NK-92 treated with Interleukin-12 subunit alpha and Interleukin-12 subunit beta, amount 100 ng/mL, for 24 hours (cell line): ENCODE measurements around the gene FFAR3.

Experiments used
- DNase-seq: peaks from one replicate; lab custom pipeline; 2025; lab: John Stamatoyannopoulos, UW

FFAR3 gene

DNA sequence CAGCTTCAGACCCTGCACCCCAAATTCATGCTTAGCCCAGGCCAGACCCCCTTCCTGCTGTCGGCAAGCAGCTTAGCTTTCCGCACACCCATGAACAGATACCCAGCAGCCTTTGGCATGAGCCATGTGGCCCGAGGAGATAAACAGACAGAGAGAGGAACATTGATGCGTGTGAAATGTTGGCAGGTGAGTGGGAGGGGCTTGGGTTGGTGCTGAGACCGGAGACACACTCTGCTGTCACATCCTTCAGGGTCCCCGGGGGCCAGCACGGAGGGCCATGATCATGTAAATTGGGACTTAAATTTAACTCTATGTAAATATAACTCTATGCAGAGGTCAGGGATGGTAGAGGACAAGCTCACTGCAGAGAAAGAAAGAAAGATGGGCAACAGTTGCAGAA lies 27.8 kb upstream of the FFAR3 start:
- DNase-seq, result no peak

DNA sequence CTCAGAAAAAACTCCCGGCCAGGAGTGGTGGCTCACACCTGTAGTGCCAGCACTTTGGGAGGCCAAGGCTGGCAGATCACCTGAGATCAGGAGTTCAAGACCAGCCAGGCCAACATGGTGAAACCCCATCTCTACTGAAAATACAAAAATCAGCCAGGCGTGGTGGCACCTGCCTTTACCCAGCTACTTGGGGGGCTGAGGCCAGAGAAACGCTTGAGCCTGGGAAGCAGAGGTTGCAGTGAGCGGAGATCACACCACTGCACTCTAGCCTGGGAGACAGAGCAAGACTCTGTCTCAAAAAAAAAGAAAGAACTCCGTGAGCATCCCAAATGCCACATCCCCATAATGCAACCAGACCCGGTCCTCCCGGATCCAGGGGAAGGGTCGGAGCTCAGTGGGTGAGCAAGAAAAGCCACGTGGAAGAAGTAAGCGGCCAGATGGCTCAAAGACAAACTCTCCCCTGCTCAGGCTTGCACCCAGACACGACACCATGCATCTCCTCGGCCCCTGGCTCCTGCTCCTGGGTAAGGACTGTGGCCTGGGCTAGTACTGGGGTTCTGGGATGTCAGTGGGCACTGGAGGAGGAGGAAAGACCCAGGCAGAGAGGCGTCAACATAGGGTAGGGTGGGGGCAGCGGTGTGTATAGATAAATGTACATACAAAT lies 26.6 kb upstream of the FFAR3 start:
- no peak for DNase-seq

DNA sequence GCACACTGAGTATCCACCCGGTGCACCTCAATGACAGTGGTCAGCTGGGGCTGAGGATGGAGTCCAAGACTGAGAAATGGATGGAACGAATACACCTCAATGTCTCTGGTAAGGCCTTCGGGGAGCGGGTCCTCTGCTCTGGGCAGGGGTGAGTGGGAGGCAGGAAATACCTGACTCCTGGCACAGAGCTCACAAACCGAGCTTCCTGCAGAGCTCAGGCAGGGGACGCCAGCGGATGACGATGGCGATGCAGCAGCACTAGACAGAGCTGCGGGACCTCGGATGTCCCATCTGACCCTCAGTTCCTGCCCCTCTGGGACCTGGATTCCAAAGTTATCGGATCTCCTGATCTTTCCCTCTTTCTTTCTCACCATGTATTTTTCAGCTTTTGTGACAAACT lies 25.4 kb upstream of the FFAR3 start:
- no peak for DNase-seq

DNA sequence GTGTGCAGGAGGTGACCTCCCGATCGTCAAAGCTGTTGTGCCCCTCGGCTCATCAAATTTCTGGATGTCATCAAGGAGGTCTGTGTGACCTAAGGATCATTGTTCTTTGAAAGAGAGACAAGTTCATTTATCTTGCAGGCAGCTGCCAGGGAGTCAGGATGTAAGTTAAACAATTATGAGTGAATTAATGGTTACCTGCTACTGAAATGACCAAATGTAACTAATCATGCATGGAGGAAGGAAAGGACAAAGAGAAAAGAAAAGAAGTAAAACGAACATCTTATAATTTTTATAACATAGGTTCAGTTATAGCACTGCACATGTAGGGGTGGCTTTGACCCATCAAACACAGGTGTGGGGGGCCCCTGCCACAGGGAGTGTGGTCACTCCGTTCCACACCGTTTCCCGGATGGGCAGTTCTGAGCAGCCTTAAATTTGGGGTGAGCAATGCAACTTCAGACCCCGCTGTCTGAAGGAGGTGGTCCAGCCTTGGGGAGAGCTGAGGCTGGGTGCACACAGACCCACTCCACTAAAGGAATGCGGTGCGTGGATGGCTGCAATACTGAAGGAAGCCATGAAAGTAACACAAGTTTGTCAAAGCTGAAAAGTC lies 24.0 kb upstream of the FFAR3 start:
- no peak for DNase-seq

DNA sequence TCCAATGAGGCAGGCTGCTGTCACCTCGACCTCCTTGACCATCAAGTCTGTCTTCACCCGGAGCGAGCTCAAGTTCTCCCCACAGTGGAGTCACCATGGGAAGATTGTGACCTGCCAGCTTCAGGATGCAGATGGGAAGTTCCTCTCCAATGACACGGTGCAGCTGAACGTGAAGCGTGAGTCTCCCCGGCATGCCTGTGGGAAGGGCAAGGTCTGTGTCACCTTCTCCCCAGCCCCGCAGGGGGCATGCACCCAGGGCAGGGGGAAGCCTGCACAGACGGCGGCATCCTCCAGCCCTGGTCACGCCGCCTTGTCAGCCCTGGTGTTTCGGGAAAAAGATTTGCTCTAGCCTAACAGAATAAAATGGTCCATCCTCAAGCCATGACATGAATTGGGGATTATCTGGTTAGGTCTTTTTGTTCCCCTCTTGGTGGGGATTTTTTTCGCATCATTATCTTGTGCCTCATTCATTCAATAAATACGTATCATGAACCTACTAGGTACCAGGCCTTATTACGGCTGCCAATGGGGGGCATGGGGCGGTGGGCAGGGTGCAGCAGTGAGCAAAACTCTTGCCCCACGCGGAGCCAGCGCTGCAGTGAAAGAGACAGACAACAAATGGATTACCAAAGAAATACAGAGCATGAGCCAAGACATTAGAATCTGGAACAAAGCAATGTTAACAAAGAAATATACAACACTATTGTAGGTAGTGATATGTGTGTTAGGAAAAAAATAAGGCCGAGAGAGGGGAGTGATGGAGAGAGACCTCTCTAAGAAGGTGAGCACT lies 21.9 kb upstream of the FFAR3 start:
- no peak for DNase-seq

DNA sequence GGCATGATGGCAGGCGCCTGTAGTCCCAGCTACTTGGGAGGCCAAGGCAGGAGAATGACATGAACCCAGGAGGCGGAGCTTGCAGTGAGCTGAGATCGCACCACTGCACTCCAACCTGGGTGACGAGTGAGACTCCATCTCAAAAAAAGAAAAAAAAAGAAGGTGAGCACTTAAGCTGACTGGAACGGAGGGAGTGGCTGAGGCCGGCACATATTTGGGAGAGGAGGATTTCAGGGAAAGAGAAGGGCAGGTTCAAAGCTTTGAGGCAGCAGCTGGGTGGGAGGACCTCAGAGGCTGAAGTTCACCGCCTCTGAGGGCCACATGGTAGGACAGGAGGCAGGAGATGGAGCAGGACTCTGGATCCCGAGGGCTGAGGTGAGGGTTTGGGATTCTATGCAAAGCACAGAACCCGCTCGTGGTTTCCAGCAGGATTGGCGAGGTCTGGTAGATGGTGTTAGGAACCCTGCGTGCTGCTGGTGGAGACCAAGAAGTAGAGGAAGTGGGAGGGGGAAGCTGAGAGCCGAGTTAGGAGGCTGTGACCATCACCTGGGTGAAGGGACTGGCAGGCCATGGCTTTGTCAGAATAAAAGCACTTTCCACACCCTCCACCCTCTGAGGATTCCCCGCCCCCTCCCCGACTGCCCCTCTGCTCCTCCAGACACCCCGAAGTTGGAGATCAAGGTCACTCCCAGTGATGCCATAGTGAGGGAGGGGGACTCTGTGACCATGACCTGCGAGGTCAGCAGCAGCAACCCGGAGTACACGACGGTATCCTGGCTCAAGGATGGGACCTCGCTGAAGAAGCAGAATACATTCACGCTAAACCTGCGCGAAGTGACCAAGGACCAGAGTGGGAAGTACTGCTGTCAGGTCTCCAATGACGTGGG lies 20.9 kb upstream of the FFAR3 start:
- no peak for DNase-seq

DNA sequence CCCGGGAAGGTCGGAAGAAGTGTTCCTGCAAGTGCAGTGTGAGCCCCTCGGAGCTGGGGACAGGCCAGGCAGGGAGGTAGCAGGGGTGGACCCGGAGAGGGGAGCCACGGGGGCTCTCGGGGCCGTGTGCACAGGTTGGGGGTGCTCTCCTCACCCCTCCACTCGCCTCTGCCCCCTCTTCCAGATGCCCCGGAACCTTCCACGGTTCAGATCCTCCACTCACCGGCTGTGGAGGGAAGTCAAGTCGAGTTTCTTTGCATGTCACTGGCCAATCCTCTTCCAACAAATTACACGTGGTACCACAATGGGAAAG lies 20.3 kb upstream of the FFAR3 start:
- DNase-seq, result no peak

DNA sequence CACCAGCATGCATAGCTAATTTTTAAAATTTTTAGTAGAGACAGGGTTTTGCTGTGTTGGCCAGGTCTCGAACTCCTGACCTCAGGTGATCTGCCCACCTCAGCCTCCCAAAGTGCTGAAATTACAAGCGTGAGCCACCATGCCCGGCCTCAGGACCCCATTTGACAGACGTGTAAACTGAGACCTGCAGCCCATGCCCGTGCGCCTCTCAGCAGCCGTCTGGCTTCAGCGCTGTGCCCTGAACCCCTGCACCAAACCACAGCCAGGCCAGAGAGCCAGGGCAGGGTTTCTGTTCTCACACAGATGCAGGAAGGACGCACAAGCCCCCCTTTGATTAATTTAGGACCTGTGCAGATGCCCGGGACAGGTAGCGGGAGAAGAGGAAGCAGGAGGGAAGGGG lies 17.8 kb upstream of the FFAR3 start:
- DNase-seq, result no peak

DNA sequence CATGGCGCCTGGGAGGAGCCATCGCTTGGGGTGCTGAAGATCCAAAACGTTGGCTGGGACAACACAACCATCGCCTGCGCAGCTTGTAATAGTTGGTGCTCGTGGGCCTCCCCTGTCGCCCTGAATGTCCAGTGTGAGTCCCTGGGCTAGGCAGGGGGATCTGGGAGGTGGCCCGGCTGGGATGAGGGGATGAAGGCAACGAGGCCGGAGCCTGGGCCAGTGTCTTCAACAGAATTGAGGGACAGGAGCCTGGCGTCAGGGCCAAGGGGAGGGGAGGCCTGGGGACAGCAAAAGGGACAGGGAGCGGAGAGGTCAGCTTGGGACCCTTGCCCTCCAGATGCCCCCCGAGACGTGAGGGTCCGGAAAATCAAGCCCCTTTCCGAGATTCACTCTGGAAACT lies 17.3 kb upstream of the FFAR3 start:
- no peak for DNase-seq

DNA sequence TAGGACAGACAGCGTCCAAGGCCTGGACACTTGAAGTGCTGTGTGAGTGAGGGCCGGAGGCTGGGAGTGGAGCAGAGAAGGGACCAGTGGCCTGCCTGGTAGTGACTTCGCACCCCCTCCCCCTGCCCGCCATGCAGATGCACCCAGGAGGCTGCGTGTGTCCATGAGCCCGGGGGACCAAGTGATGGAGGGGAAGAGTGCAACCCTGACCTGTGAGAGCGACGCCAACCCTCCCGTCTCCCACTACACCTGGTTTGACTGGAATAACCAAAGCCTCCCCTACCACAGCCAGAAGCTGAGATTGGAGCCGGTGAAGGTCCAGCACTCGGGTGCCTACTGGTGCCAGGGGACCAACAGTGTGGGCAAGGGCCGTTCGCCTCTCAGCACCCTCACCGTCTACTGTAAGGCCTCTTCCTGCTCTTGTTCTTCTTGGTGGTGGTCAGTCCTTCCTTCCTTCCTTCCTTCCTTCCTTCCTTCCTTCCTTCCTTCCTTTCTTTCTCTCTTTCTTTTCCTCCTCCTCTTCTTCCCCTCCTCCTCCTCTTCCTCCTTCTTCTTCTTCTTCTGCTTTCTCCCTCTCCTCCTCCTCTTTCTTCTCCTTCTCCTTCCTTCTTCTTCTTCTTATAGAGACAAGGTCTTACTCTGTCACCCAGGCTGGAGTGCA lies 16.6 kb upstream of the FFAR3 start:
- no peak for DNase-seq

DNA sequence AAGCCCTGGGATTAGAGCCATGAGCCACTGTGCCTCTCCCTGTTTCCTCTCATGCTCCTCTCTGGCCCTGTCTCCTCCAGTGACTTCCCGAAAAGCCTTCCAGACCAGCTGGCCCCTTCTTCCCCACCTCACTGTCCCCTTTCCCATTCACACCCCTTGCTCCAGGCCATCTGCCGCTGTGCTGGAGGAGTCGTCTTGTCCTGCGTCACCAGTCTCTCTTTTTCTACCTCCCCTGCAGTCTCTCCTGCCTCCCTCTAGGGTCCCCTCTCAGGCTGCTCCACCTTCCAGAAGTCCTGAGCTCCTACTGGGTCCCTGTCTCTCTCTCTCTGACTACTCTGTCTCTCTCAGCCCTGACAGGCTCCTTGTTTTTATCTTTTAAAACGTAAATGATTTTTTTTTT lies 15.8 kb upstream of the FFAR3 start:
- no peak for DNase-seq

DNA sequence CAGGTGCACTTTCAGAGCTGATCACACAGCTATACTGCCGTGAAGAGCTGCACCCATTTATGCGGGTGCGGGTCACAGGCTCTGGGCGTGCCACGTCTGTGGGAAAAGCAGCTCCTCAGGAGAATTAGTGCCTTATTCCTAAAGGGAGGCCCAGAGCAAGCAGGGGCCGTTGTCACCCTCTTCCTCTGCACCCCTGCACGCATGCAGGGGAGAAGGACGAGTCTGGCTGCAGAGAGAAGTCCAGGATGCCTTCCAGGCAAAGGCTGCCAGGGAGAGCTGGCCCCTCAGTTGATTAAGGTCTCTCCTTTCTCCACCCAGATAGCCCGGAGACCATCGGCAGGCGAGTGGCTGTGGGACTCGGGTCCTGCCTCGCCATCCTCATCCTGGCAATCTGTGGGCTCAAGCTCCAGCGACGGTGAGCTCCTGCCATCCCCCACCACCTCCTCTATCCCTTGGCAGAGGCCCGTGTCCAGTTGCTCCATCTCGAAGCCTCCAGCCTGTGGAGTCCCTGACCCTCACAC lies 13.7 kb upstream of the FFAR3 start:
- DNase-seq, result no peak

DNA sequence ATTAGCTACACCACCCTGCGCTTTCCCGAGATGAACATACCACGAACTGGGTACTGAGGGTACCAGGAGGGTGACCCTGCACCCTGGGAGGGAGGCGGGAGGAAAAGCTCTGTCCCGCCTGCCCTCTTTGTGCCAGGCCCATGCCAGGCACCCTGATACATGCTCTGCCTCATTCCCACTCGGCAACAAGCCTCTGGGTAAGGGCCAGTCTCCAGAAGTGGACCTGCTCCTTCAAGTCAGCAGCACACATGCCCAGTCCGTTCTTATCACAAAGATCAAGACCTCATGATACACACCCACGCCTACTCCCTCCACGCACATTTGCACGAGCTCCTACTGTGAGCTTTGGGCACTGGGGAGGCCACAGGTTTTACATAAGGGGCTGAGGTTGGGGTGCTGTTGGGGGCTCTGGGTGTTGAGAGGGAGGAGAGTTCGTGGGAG lies 12.6 kb upstream of the FFAR3 start:
- DNase-seq, result no peak

DNA sequence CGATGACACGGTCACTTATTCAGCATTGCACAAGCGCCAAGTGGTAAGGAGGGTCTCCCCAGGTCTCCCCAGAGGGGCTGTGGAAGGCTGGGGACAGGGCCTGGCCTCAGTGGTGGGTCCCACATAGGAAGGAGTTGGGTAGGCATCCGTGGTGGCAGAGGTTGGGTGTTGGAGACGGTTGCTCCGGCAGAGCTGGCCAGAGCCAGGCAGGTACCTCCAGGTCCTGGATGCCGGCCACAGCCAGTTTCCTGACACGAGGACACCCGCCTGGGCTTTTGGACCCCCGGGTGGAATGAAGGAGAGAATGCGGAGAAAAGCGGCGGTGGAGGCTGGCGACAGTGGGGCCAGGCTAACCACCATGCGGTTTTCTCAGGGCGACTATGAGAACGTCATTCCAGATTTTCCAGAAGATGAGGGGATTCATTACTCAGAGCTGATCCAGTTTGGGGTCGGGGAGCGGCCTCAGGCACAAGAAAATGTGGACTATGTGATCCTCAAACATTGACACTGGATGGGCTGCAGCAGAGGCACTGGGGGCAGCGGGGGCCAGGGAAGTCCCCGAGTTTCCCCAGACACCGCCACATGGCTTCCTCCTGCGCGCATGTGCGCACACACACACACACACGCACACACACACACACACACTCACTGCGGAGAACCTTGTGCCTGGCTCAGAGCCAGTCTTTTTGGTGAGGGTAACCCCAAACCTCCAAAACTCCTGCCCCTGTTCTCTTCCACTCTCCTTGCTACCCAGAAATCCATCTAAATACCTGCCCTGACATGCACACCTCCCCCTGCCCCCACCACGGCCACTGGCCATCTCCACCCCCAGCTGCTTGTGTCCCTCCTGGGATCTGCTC lies 11.8 kb upstream of the FFAR3 start:
- DNase-seq, result no peak

DNA sequence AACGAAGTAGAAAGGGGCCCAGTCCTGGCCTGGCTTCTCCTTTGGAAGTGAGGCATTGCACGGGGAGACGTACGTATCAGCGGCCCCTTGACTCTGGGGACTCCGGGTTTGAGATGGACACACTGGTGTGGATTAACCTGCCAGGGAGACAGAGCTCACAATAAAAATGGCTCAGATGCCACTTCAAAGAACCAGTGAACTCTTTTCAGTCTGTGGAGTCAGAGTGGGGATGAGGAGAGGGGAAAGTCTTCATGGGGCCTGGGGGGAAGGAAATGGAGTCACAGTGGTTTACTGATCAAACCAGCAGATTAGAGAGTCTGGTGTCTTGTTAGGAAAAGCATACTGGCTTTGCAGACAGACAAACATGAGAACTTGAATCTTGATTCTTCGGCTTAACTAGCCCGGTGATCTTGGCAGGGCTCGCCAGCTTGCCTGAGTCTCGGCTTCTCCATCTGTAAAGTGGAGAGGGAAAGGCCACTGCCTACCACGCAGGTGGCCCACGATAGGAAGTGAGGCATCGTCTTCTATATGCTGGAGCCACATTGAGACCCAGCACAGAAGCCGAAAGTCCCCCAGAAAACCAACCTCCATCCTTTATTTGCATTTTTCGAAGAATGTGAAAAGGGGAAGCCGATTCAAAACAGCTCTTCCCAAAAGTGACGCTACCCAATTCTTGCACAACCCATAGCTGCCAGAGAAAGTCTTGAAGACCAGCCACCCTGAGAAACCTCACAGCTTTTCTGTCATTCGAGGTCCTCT lies 10.9 kb upstream of the FFAR3 start, which contains the start of gene FFAR1:
Gene FFAR1 (plus strand): TSS at position 732 of the 759 bp plus-strand sequence. CDS start 3,650 bp downstream, outside the sequence.
- DNase-seq, result no peak

DNA sequence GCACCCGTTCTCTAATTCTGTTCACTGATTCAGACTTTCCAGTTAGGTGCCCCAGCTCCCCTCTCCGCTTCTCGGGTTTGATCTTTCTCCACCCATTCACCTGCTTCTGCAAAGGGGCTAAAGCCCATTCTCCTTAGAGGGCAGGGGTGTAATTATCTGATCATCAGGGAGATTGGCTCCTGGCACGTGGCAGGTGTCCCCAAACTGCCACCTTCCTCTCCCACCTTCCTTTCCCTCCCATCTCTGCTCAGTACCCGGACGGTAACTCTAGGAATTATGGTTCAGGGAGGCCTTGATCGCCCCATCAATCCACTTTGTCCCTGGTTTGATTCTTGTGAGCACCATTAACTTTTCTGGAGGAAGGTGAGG lies 10.3 kb upstream of the FFAR3 start:
- DNase-seq, result no peak

DNA sequence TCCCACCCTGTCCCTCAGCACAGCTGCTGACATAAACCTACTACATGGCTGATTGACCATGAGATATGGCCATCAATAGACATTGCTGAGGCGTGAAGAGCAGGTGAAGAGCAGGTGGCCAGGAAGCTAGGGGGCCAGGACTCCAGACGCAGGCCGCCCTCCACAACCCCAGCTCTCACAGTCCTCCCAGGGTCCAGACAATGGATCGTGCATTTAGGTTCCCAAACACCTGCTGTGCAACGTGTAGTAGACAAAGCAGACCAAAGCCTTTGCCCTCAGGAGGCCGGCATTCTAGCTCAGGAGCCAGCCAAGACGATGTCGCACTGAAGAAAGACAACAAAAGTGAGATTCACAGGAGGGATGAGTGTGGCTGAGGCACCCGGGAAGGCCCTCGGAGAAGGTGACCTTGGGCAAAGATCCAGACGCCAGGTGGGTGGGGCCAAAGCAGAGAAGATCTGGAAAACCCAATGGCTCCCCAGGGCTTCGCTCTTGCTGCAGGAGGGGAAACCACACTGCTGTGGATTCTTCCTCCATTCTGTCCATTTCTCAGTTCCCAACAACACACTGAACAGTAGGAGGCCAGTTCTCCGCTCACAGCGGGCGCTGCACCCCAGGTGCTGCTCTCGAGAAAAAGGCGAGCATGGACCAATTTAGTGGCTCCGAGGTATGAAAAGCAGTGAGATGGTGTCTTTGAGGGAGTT lies 9.2 kb upstream of the FFAR3 start:
- no peak for DNase-seq

DNA sequence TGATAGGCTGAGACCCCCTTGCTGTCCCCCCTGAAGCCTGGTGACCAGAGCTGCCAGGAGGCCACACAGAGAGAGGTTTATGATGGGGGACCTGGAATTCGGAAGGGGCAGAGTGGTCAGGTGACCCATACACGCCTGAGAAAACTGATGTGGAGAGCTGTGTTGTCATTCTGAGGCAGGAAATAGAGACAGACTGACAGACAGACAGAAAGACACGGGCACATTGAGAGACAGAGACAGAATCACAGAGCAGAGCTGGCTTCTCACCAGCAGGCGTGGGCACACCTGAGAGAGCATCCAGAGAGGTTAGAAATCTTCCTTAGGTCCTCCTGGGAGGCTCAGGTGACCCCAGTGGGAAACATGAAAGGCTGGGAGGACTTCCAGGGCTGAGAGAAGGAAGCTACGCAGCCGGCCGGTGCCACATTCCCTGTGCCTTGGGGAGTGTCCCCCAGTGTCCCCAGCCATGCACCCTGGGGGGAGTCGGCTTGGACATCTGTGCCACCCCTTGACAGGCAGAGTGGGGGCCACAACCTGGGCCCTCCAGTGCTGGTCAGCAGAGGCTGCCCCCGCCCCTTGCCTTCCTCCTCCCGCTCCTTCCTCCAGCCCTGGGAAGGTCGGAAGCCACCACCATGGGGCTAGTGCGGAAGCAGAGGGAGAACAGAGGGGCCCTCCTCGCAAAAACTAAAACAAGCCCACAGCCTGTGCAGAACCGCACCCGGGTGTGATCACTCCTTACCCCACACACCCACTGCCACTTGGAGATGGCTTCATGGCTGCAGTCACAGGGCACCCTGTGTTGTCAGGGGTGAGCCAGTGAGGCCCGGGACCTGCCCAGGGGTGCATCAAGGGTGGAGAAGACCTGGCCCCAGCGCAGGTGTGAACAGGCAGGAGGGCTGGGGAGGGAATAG lies 8.4 kb upstream of the FFAR3 start:
- DNase-seq, result no peak
